GM21528 (cell line): ENCODE results near the gene TMEM184B.

Source experiments
- ATAC-seq: cut with Tn5 transposase; IDR thresholded peaks from one replicate; pipeline ENCODE4 v1.9.1; 2021; ENCODE audit warnings: mild to moderate bottlenecking, moderate library complexity; ENCODE audit not compliant: unreplicated experiment, low FRiP score

The TMEM184B gene

DNA sequence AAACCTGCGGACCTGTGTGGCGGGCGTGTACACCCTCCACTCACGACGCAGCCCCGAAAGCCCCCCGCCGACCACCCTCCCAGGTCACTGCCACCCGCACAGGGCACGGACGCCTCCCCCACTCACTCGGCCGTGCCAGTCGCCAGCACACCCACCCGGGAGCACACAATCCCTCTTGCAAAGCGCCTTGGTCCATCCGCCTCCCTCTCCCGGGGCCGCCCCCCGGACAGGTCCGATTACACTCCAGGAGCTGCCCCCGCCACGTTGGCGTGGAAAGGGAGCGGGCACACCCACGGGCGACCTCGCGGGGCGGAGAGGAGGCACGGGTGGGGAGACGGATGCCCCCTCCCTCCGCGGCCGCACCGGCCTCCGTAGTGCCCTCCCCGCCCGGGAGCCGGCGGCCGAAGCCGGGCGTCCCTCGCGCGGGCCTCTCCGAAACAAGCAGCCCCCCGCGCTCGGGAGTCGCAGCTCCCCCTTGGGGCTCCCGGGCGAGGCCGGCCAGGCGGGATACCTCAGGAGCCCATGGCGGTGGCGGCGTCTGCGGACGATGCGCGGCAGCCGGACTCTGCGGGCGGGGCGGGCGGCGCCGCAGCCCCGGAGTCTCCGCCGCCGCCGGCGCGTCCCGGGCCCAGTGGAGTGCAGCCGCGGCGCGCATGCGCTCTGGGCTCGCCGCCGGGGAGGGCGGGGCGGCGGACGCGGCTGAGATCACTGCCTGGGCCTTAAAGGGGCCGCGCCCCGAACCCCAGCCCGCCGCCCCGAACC is at the start of gene TMEM184B:
Gene TMEM184B, minus strand, starts transcription at position 638 of the 762 bp plus-strand sequence. CDS start 25,049 bp downstream, outside the sequence.
- no peak for ATAC-seq

- no peak for ATAC-seq
These were observed 48.0 kb upstream of the TMEM184B start for GRCh38 chr22:38320605-38321402.

DNA sequence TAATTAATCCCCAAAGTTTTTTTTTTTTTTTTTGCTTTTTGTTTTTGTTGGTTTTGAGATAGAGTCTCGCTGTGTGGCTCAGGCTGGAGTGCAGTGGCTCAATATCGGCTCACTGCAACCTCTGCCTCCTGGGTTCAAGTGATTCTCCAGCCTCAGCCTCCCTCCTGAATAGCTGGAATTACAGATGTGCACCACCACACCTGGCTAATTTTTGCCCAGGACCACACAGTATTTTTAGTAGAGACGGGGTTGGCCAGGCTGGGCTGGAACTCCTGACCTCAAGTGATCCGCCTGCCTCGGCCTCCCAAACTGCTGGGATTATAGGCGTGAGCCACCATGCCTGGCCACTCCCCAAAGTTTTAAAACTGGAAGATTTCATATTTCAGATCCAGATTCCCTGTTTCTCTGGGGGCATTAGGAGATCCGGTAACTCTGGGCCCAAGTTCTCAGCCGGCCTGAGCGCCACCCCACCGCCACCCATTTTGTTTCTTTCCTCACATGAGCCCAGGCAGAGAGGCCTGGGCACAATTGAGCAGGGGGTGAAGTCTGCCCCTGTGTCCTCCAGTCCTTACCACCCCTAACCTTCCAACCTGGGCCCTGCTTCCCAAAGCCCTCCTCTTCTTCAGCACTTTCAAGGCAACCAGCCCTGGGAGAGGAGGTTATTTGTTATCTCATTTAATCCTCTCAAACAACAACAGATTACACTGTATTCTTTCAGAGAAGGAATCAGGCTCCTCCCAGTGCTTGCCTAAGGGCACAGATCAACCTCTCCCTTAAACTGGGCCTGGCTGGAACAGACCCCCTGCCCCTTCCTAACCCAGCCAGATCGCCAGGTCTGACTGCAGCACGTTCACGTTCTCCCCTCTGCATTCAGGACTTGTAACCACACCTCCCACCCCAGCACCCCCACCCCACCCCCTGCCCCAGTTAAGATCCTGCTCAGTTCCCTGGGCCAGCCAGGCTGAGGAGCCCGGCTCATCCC is 46.3 kb upstream of the TMEM184B start:
- ATAC-seq = no peak

GRCh38 chr22:38317995-38318715 is 45.3 kb upstream of the TMEM184B start:
- ATAC-seq = no peak

DNA sequence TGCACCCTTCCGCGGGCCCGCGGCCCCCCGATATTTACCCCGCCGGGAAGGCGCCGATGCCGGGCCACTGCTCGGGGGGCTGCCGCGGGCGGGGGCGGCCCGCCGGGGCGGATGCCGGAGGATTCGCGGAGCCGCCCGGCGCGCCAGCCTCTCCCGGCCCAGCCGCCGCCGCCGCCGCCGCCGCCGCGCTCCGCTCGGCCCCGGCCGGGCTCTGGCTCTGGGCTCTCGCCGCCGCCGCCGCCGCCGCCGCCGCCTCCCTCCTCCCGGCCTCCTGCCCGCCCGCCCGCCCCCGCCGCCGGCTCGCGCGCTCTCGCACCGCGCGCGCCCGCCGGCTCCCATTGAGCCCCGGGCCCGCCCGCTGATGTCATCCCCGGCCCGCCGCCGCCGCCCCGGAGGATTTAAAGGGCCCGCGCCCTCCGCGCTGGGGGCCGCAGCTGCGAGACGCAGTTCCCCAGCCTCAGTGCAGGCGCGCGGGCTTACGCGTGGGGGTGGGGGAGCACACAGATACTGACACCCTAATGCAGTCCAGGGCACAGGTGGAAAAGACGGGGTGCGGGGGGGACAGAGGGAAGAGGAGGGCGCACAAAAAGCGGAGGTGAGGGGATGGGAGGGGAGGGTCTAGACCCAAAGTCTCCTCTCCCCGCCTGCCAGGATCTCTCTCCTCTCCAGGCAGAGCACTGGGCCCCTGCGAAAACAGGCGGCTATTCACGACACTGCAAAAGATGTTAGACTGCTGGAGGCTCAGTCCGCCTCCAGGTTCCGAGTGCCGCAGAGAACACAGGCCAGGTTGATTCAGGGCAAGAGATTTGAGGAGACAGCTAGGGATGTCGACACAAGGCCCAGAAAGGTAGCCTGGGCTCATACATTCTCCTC is 44.5 kb upstream of the TMEM184B start, which contains the start of gene CSNK1E:
Gene CSNK1E, minus strand, starts transcription at position 312 of the 873 bp plus-strand sequence. CDS start 3,276 bp downstream, outside the sequence.
- no peak for ATAC-seq

DNA sequence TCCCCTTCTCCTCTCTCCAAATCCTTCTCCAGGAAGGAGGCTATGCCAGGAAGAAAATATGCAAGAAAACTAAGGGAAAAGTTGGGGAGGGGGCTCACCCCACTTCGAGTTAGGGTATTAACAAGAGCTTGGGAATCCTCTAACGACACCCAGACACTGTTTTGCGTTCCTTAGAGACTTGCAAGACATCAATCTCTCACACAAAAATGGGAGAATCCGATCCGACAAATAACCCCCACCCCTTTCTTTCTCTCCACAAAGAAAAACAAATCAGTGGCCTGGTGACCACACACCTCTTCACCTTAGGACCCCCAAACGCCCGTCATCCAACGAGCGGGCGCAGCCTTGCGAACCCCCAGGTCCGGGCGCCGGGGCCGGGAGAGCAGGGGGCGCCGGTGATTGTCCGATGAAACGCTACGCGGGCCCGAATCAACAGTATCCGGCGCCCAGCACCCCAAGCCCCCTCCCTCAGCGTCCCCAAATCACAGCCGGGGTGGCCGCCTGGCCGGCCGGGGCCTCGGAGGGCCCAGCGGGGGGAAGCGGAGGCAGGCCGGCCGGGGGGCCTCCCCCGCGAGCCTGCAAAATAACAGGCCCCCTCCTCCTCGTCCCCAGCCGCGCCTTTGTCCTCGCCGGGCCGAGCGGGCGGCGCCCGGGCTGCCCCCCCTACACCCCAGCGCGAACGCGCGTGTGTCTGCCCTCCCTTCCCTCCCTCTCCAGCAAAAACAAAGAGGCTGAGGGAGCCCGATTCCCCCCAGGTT is 43.7 kb upstream of the TMEM184B start:
- ATAC-seq = no peak

DNA sequence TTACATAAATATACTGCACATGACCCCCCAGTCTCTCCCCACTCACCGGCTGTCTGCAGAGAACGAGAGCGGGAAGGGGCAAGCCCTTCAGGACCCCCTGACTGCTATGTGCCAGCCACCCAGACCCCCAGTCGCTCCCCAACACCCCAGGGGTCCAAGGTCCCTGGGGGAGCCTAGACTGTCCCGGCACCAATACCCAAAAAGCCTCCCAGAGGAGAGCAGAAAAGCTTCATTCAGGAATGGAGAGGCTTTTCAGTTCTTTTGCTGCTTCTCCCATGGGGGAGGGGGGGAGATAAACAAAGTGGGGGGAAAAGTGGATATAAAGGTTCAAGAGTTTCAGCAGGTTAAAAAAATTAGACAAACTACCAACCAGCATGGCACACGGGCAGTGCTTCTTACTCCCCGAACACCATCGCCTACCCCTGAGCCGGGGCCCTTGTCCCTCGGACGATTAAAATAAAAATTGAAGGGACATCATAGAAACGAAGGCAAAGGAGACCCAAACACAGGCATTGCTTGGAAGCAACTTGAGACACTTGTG is 43.1 kb upstream of the TMEM184B start:
- ATAC-seq = no peak

DNA sequence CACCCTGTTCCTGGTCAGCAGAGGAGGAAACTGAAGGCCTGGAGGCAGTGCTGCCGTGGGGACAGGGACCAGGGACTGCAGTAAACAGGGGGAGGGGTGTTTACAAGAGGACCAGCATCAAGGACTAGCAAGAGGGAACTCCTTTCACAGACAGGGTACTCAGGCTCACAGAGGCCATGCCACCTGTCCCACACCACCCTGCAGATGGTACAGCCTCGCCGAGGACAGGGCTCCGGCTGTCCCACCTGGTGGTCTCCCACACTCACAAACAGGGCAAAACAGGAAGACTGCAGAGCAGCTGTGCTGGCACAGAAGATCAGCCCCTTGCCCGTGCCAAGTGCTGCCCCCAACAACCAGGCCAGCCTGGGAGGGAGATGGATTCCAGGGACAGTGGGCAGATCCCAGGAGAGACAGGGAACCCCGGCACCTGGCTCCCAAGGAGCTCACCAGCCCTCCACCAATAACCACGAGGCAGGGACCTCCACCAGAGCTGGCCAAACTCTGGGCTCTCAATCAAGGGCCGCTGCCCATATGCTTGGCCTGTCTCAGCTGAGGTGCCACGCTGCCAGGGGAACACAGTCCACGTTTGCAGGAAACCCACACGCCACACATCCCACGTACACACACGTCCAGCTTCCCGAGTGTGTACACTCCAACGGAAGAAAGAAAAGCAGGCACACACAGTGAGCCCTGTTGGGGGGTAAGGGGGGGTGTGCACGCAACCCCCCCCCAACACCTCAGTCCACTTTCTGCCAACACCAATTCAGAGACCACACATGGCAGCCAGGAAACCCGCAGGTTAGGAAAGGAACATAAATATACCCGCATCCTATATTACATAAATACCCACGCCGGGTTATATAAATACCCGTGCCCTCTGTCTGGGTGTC is 42.4 kb upstream of the TMEM184B start:
- ATAC-seq = no peak

- ATAC-seq = no peak
These were observed 41.5 kb upstream of the TMEM184B start for GRCh38 chr22:38314051-38314932.

- ATAC-seq = no peak
These were observed 40.7 kb upstream of the TMEM184B start for GRCh38 chr22:38313384-38313955.

DNA sequence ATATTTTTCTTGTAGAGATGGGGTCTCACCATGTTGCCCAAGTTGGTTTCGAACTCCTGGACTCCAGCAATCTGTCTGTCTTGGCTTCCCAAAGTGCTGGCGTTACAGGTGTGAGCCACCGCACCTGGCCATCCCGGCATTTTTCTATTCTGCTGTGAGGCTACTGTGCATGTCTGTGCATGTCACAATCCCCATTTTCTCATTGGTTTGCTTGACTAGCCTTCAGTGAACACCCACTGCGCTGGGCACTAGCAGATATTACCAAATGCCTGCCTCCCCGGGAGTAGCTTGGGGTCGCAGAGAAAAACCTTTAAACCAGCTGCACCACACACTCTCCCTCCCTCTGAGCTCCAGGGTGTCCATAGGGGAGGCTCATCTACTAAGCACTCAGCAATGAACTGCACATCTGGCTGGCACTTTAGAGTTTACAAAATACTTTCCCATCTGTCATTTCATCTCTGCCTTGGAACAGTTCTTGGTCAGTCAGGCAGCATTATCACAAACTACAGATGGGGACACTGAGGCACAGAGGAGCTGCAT is 39.5 kb upstream of the TMEM184B start:
- no peak for ATAC-seq

DNA sequence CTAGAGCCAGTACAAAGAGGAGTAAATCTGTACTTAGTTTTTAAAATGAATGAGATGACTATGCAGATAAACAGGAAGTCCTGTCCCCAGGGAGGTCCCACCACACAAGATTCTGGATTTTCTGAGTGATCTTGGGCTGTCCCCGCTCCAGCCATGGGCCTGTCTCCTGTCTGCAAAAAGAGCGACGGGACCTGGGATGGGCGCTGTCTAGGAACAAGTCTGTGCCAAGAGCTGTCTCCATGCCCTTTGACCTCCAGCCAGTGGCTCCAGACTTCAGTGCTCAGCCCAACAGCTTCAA is 38.5 kb upstream of the TMEM184B start:
- no peak for ATAC-seq

GRCh38 chr22:38310518-38311322 is 37.9 kb upstream of the TMEM184B start:
- no peak for ATAC-seq

DNA sequence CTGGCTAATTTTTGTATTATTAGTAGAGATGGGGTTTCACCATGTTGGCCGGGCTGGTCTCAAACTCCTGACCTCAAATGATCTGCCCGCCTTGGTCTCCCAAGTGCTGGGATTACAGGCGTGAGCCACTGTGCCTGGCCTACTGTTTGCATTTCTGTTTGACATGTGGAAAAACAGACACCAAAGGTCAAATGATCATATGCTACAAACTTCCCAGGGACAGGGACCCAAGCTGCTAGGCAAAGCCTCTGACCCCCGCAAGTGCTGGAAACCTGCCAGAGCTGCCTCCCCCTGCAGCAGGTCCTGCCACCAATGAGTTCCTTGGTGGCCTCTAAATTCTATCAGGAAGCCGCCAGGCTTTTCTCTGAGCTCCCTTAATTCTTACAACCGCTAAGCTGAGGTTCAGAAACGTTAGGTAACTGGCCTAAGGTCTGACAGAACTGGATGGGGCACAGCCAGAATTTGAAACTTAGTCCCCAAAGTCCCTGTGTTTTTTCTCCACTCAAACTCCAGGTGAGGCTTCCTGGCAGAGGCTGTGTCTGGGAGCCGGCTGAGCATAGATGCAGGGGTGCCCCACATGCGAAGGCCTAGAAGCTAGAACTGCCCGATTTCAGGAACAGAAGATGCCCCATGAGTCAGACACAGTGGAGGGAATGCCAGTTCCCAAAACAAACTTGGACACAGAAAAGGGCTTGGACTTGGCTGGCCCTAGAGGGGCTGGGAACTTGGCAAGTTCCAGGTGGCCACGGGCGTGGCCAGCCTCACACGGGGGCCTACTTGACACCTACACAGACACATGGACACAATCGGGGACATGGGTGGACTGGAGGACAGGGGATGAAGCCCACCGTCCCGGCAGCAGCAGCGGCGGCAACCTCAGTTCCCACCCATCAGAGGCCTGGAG is 37.1 kb upstream of the TMEM184B start:
- ATAC-seq = no peak
